Ishikawa (cell line): ENCODE data around the gene DENND11.

Source experiments
- CEBPB ChIP-seq: IDR thresholded peaks from 2 replicates; pipeline ENCODE4 v1.6.1; 2012
- CREB1 ChIP-seq: IDR thresholded peaks from 2 replicates; pipeline ENCODE4 v1.6.1; 2012; ENCODE audit warnings: low read depth
- EGR1 ChIP-seq: IDR thresholded peaks from 2 replicates; pipeline ENCODE4 v1.6.1; 2012
- EP300 ChIP-seq: IDR thresholded peaks from 2 replicates; pipeline ENCODE4 v1.6.1; 2012; ENCODE audit warnings: borderline replicate concordance
- FOXM1 ChIP-seq: IDR thresholded peaks from 2 replicates; pipeline ENCODE4 v1.6.1; 2012; ENCODE audit warnings: low read depth, borderline replicate concordance
- NFIC ChIP-seq: IDR thresholded peaks from 2 replicates; pipeline ENCODE4 v1.6.1; 2012
- RAD21 ChIP-seq: IDR thresholded peaks from 2 replicates; pipeline ENCODE4 v1.6.1; 2012; ENCODE audit warnings: low read depth
- REST ChIP-seq: IDR thresholded peaks from 2 replicates; pipeline ENCODE4 v1.6.1; 2012; ENCODE audit warnings: low read depth, mild to moderate bottlenecking
- TAF1 ChIP-seq: IDR thresholded peaks from 2 replicates; pipeline ENCODE4 v1.6.1; 2012; ENCODE audit warnings: low read depth, mild to moderate bottlenecking
- TCF12 ChIP-seq: IDR thresholded peaks from 2 replicates; pipeline ENCODE4 v1.6.1; 2012; ENCODE audit warnings: low read depth
- TEAD4 ChIP-seq: IDR thresholded peaks from 2 replicates; pipeline ENCODE4 v1.6.1; 2012
- USF1 ChIP-seq: IDR thresholded peaks from 2 replicates; pipeline ENCODE4 v1.6.1; 2012
- YY1 ChIP-seq: IDR thresholded peaks from 2 replicates; pipeline ENCODE4 v1.6.1; 2012; ENCODE audit warnings: low read depth
- ZBTB7A ChIP-seq: IDR thresholded peaks from 2 replicates; pipeline ENCODE4 v1.6.1; 2012; ENCODE audit warnings: low read depth
- TF ChIP-seq, protein P1 (sequence below): IDR thresholded peaks from 2 replicates; pipeline ENCODE4 v1.6.1; 2012

The DENND11 gene

GRCh38 chr7:141654551-141654950 lies 47.4 kb downstream of the DENND11 start:
- TF ChIP-seq CEBPB (no peak), YY1 (no peak), TCF12 (no peak), FOXM1 (no peak), REST (no peak), TAF1 (no peak), EGR1 (no peak), RAD21 (peak; percentile 81), USF1 (no peak), EP300 (no peak), TEAD4 (0 out of 2 replicates have a peak, but pooled peaks have one; percentile 14), NFIC (no peak), ZBTB7A (no peak), CREB1 (no peak)
- TF ChIP-seq, protein P1, sequence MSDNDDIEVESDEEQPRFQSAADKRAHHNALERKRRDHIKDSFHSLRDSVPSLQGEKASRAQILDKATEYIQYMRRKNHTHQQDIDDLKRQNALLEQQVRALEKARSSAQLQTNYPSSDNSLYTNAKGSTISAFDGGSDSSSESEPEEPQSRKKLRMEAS: no peak

DNA sequence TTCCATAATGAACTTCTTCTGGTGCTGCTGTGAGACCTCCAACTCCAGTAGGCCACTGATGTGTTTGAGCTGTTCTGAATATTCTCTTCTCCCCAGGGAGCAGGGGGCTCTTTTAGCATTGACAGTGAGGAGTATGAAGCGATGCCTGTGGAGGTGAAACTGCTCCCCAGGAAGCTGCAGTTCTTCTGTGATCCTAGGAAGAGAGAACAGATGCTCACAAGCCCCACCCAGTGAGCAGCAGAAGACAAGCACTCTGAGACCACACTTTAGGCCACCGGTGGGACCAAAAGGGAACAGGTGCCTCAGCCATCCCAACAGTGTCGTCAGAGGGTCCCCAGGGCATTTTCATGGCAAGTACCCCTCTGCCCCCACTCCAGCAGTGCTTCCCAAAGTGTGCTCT lies 49.3 kb downstream of the DENND11 start:
- no peak for TF ChIP-seq EP300
- no peak for TF ChIP-seq TCF12
- no peak for TF ChIP-seq USF1
- no peak for TF ChIP-seq CREB1
- no peak for TF ChIP-seq FOXM1
- TF ChIP-seq REST: no peak
- no peak for TF ChIP-seq RAD21
- no peak for TF ChIP-seq ZBTB7A
- no peak for TF ChIP-seq NFIC
- TF ChIP-seq TAF1: no peak
- no peak for TF ChIP-seq CEBPB
- no peak for TF ChIP-seq EGR1
- no peak for TF ChIP-seq YY1
- TF ChIP-seq, protein P1: no peak
- no peak for TF ChIP-seq TEAD4
